Measurements from ENCODE around the gene UBAC1.

Gene UBAC1

DNA sequence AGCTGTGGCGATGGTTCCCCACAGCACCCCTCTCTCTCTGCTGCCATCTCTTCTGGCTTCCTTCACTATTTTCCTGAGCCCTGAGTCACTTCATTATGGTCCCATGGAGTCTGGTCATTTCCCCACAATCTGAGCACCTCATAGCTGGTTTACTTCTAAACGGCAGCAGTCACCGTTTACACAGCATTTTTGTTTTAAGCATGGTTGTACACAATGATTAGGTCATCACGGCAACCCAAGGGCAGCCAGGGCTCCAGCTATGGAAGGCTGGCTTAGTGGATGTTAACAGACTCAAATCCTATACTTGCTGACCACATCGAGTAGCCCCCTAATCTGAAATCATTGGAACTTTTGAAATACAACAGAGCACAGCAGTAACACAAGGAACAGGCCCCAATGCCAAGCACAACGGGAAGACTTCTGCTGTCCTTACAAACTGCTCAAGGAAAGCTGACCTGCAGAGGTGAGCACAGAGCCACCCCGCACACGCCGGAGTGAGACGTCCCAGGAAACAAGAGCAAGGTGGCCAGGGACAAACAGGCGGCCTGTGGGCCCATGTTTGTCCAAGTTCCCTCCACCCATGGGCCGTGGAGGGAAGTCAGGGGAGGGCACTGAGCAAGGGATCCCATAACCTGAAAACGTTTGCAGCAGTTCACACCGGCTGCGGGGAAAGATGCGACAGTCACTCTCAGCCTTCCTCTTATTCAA is 76.7 kb downstream of the UBAC1 start:
- DNase-seq (ENCODE audit: low read depth in 3 of 3) = no peak

GRCh38 chr9:135883410-135884089 is 77.6 kb downstream of the UBAC1 start:
- no peak for DNase-seq (ENCODE audit: low read depth in 3 of 3)
